HFFc6 (cell line): ENCODE measurements around the gene CDC20. TPM values are rescaled to one million over a fixed set of nuclear protein-coding genes. Genes with fewer than 3 reads are reported as not detected.

Source experiments
- DNase-seq: peaks from one replicate; pipeline ENCODE4 v3.0.0-alpha.2; 2018
- H3K27ac Mint-ChIP-seq: 2 replicates; pipeline ENCODE4 v1.8.0; 2020; ENCODE audit warnings: mild to moderate bottlenecking, mixed read lengths
- H3K27me3 Mint-ChIP-seq: 2 replicates; pipeline ENCODE4 v1.8.0; 2021; ENCODE audit warnings: mild to moderate bottlenecking, moderate library complexity, mixed read lengths; ENCODE audit not compliant: insufficient read depth
- H3K36me3 Mint-ChIP-seq: 2 replicates; pipeline ENCODE4 v1.8.0; 2021; ENCODE audit warnings: low read depth, mixed read lengths
- H3K4me1 Mint-ChIP-seq: 2 replicates; pipeline ENCODE4 v1.8.0; 2020; ENCODE audit warnings: low read depth, mixed read lengths
- H3K4me3 Mint-ChIP-seq: 2 replicates; pipeline ENCODE4 v1.8.0; 2020; ENCODE audit warnings: mild to moderate bottlenecking, moderate library complexity, mixed read lengths
- H3K9me3 Mint-ChIP-seq: 2 replicates; pipeline ENCODE4 v1.8.0; 2020; ENCODE audit warnings: mild to moderate bottlenecking, mixed read lengths
- CTCF ChIP-seq: fragments of 200-600 bp; sonication (generic); IDR thresholded peaks from 2 replicates; pipeline ENCODE4 v1.5.0; 2021; ENCODE audit warnings: antibody characterized with exemption, mild to moderate bottlenecking
- total RNA-seq, 6 experiments: library from RNA; stranded (reverse); fragmentation: NEBNext Ultra II Directional; extraction: Animal tissue kit (Norgen Biotek cat#: 25700); gene quantifications; 2 replicates in 1 of 6; 3 replicates in 5 of 6; pipeline ENCODE4 v1.2.3, GENCODE V29; 2021

CDC20 gene
- total RNA-seq, 6 experiments from 2014 or later, result 87.0 to 221 (median 183) TPM

DNA sequence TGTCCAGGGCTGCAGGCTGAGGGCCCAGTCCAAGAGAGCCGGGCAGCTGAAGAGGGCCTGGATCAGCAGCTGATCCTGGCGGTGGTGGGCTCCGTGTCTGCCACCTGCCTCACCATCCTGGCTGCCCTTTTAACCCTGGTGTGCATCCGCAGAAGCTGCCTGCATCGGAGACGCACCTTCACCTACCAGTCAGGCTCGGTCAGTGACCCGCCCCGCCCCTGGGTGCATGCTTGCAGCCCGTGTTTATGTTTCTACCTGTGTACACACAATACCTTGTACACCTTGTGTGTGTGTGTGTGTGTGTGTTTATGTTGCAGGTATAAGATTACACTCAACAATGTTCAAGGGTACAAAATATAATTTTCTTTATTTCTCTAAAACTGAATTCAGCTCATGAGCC lies 45.0 kb upstream of the CDC20 start:
- DNase-seq, result no peak
- H3K4me1 Mint-ChIP-seq, result peaks cover 32% of the 10 kb centered on the region
- no peaks in the 10 kb centered on the region for H3K36me3 Mint-ChIP-seq
- TF ChIP-seq CTCF, result no peak
- H3K9me3 Mint-ChIP-seq, result no peaks in the 10 kb centered on the region
- H3K27me3 Mint-ChIP-seq, result peaks cover 5% of the 10 kb centered on the region
- H3K4me3 Mint-ChIP-seq, result no peak overlapping the region
- no peak overlapping the region for H3K27ac Mint-ChIP-seq

GRCh38 chr1:43314233-43314632 lies 44.5 kb upstream of the CDC20 start:
- no peaks in the 10 kb centered on the region for H3K9me3 Mint-ChIP-seq
- no peak for DNase-seq
- H3K4me3 Mint-ChIP-seq, result no peak overlapping the region
- TF ChIP-seq CTCF, result no peak
- peaks cover 36% of the 10 kb centered on the region for H3K4me1 Mint-ChIP-seq
- H3K27me3 Mint-ChIP-seq, result peaks cover 5% of the 10 kb centered on the region
- H3K36me3 Mint-ChIP-seq, result no peaks in the 10 kb centered on the region
- no peak overlapping the region for H3K27ac Mint-ChIP-seq

- peaks cover 25% of the 10 kb centered on the region for H3K4me1 Mint-ChIP-seq
- no peak for DNase-seq
- no peak overlapping the region for H3K4me3 Mint-ChIP-seq
- H3K27me3 Mint-ChIP-seq, result peaks cover 5% of the 10 kb centered on the region
- no peak for TF ChIP-seq CTCF
- H3K9me3 Mint-ChIP-seq, result no peaks in the 10 kb centered on the region
- H3K36me3 Mint-ChIP-seq, result no peaks in the 10 kb centered on the region
- H3K27ac Mint-ChIP-seq, result no peak overlapping the region
Observed at GRCh38 chr1:43315481-43315880, 43.3 kb upstream of the CDC20 start.

DNA sequence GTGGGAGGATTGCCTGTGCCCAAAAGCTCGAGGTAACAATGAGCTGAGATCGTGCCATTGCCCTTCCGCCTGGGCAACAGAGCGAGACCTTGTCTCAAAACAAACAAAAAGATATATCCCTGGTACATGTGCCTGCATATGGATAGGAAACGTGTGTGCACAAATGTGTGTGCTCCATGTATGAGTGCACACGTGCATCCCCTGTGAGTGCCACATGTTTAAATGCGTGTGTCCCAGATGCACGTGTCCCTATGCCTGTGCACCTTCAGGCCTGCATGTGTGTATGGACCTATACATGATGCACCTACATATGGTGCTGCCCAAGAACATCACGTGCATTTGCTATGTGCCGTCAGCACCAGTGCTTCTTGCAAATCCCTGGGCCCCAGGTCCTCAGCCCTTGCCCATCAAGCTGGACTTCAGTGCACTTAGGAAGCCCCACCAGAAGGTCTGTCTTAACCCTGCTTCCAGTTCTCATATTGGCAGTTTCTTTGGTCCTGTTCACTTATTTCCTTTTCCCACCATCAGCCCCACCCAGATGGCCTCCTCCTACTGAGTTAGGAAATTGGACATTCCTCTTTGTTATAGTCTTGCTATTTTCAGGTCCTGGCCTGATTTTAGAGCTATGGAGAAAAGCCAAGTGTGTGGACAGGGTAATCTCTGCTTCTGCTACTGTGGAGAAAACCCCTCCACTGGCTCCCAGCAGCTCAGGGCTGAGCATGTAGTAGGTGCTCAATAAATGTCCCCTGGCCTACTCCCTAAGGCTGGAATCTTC lies 42.6 kb upstream of the CDC20 start:
- no peaks in the 10 kb centered on the region for H3K9me3 Mint-ChIP-seq
- no peak for TF ChIP-seq CTCF
- H3K27ac Mint-ChIP-seq, result no peak overlapping the region
- no peaks in the 10 kb centered on the region for H3K36me3 Mint-ChIP-seq
- DNase-seq, result no peak
- no peak overlapping the region for H3K4me3 Mint-ChIP-seq
- H3K27me3 Mint-ChIP-seq, result peaks cover 5% of the 10 kb centered on the region
- peaks cover 25% of the 10 kb centered on the region for H3K4me1 Mint-ChIP-seq

DNA sequence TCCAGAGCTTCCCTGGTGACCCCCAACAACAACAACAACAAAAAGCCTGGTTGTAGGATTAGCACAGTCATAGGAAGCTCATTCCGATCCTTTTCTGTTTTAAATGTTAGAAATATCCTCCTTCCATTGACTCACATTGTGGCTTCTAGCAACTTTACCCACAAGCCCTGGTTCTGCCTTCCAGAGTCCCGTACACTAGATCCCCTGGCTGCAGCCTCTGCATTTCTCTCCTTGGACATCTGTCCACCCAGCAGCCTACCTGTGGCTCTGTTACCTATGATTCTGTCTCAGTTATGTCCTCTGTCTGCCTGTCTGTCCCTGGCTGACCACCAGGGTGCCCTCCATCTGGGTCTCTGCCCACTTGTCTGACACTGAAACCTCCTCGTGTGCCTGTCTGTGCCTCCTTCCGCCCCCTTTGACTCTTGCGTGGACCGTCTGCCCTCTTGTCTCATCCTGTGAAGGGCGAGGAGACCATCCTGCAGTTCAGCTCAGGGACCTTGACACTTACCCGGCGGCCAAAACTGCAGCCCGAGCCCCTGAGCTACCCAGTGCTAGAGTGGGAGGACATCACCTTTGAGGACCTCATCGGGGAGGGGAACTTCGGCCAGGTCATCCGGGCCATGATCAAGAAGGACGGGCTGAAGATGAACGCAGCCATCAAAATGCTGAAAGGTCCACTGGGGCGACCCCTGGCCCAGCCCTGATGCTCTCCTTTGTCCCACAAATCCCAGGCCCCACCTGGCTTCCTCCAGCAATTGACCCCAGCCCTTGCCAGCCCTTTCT lies 41.9 kb upstream of the CDC20 start:
- TF ChIP-seq CTCF, result peak; percentile 56
- Mint-ChIP-seq H3K36me3 (no peaks in the 10 kb centered on the region), H3K27ac (no peak overlapping the region), H3K27me3 (peaks cover 5% of the 10 kb centered on the region), H3K4me3 (no peak overlapping the region), H3K4me1 (peaks cover 25% of the 10 kb centered on the region), H3K9me3 (no peaks in the 10 kb centered on the region)
- no peak for DNase-seq
